Measurements from ENCODE around the gene TMEM151A.

The TMEM151A gene

GRCh38 chr11:66322732-66323427 is 31.2 kb downstream of the TMEM151A start:
- H3K36me3 ChIP-seq (replicated peaks), result no peaks in the 10 kb centered on the region
- H3K9me3 ChIP-seq, result no peaks in the 10 kb centered on the region; the same call in 1 of the 2 replicates
- no peaks in the 10 kb centered on the region for H3K4me1 ChIP-seq
- in situ Hi-C loops (cut with MboI; ENCODE audit: low sequenced_read_pairs), result no loop called here
- H3K27me3 ChIP-seq (ENCODE audit: low read depth), result no peaks in the 10 kb centered on the region
- DNase-seq (ENCODE audit: low spot score in 2 of 2), result no peak
- H3K4me3 ChIP-seq, result no peak overlapping the region

GRCh38 chr11:66323684-66324083 is 32.0 kb downstream of the TMEM151A start:
- Histone ChIP-seq H3K9me3 (no peaks in the 10 kb centered on the region; the same call in 1 of the 2 replicates), H3K4me3 (no peak overlapping the region), H3K36me3 (replicated peaks) (no peaks in the 10 kb centered on the region), H3K27me3 (ENCODE audit: low read depth) (no peaks in the 10 kb centered on the region), H3K4me1 (no peaks in the 10 kb centered on the region)
- DNase-seq (ENCODE audit: low spot score in 2 of 2), result no peak
- in situ Hi-C loops (cut with MboI; ENCODE audit: low sequenced_read_pairs), result no loop called here

GRCh38 chr11:66324664-66325063 is 33.0 kb downstream of the TMEM151A start:
- no peak for DNase-seq (ENCODE audit: low spot score in 2 of 2)
- Histone ChIP-seq H3K27me3 (ENCODE audit: low read depth) (no peaks in the 10 kb centered on the region), H3K36me3 (replicated peaks) (no peaks in the 10 kb centered on the region), H3K4me1 (no peaks in the 10 kb centered on the region), H3K4me3 (no peak overlapping the region), H3K9me3 (no peaks in the 10 kb centered on the region)
- in situ Hi-C loops (cut with MboI; ENCODE audit: low sequenced_read_pairs), result no loop called here

- Histone ChIP-seq H3K9me3 (no peaks in the 10 kb centered on the region), H3K4me3 (no peak overlapping the region), H3K4me1 (no peaks in the 10 kb centered on the region), H3K36me3 (replicated peaks) (no peaks in the 10 kb centered on the region), H3K27me3 (ENCODE audit: low read depth) (no peaks in the 10 kb centered on the region)
- in situ Hi-C loops (cut with MboI; ENCODE audit: low sequenced_read_pairs), result no loop called here
- no peak for DNase-seq (ENCODE audit: low spot score in 2 of 2)
These were observed 33.6 kb downstream of the TMEM151A start for GRCh38 chr11:66325263-66325671.

GRCh38 chr11:66326261-66327111 is 34.8 kb downstream of the TMEM151A start:
- no peak for DNase-seq (ENCODE audit: low spot score in 2 of 2)
- no peaks in the 10 kb centered on the region for H3K36me3 ChIP-seq (replicated peaks)
- H3K27me3 ChIP-seq (ENCODE audit: low read depth), result no peaks in the 10 kb centered on the region
- H3K9me3 ChIP-seq, result no peaks in the 10 kb centered on the region
- in situ Hi-C loops (cut with MboI; ENCODE audit: low sequenced_read_pairs), result no loop called here
- H3K4me1 ChIP-seq, result no peaks in the 10 kb centered on the region
- H3K4me3 ChIP-seq, result no peak overlapping the region

GRCh38 chr11:66327171-66328030 is 35.7 kb downstream of the TMEM151A start:
- in situ Hi-C loops (cut with MboI; ENCODE audit: low sequenced_read_pairs), result no loop called here
- Histone ChIP-seq H3K27me3 (ENCODE audit: low read depth) (no peaks in the 10 kb centered on the region), H3K4me1 (no peaks in the 10 kb centered on the region), H3K36me3 (replicated peaks) (no peaks in the 10 kb centered on the region), H3K9me3 (no peaks in the 10 kb centered on the region), H3K4me3 (no peak overlapping the region)
- no peak for DNase-seq (ENCODE audit: low spot score in 2 of 2)

GRCh38 chr11:66328031-66328301 is 36.3 kb downstream of the TMEM151A start:
- no peaks in the 10 kb centered on the region for H3K4me1 ChIP-seq
- no peak overlapping the region for H3K4me3 ChIP-seq

GRCh38 chr11:66328302-66329144 is 36.8 kb downstream of the TMEM151A start:
- in situ Hi-C loops (cut with MboI; ENCODE audit: low sequenced_read_pairs), result no loop called here
- Histone ChIP-seq H3K27me3 (ENCODE audit: low read depth) (no peaks in the 10 kb centered on the region), H3K36me3 (replicated peaks) (no peaks in the 10 kb centered on the region), H3K4me3 (no peak overlapping the region), H3K9me3 (no peaks in the 10 kb centered on the region), H3K4me1 (no peaks in the 10 kb centered on the region)
- peak; percentile 77 to 91 for DNase-seq (ENCODE audit: low spot score in 2 of 2)

More at GRCh38 chr11:66328031-66328301, 36.3 kb downstream of the TMEM151A start:
- H3K9me3 ChIP-seq, result no peaks in the 10 kb centered on the region
- H3K36me3 ChIP-seq (replicated peaks), result no peaks in the 10 kb centered on the region
- in situ Hi-C loops (cut with MboI; ENCODE audit: low sequenced_read_pairs), result no loop called here
- no peak for DNase-seq (ENCODE audit: low spot score in 2 of 2)
- H3K27me3 ChIP-seq (ENCODE audit: low read depth), result no peaks in the 10 kb centered on the region

GRCh38 chr11:66329165-66329673 is 37.5 kb downstream of the TMEM151A start:
- Histone ChIP-seq H3K36me3 (replicated peaks) (no peaks in the 10 kb centered on the region), H3K4me1 (no peaks in the 10 kb centered on the region), H3K27me3 (ENCODE audit: low read depth) (no peaks in the 10 kb centered on the region), H3K4me3 (no peak overlapping the region), H3K9me3 (no peaks in the 10 kb centered on the region)
- in situ Hi-C loops (cut with MboI; ENCODE audit: low sequenced_read_pairs), result no loop called here
- no peak for DNase-seq (ENCODE audit: low spot score in 2 of 2)

GRCh38 chr11:66330931-66331330 is 39.2 kb downstream of the TMEM151A start:
- H3K4me1 ChIP-seq, result no peaks in the 10 kb centered on the region
- H3K27me3 ChIP-seq (ENCODE audit: low read depth), result no peaks in the 10 kb centered on the region
- H3K4me3 ChIP-seq, result no peak overlapping the region
- no peaks in the 10 kb centered on the region for H3K9me3 ChIP-seq
- DNase-seq (ENCODE audit: low spot score in 2 of 2), result no peak
- H3K36me3 ChIP-seq (replicated peaks), result no peaks in the 10 kb centered on the region
- in situ Hi-C loops (cut with MboI; ENCODE audit: low sequenced_read_pairs), result no loop called here

GRCh38 chr11:66331542-66332370 is 40.1 kb downstream of the TMEM151A start:
- H3K27me3 ChIP-seq (ENCODE audit: low read depth), result no peaks in the 10 kb centered on the region
- in situ Hi-C loops (cut with MboI; ENCODE audit: low sequenced_read_pairs), result no loop called here
- H3K4me1 ChIP-seq, result no peaks in the 10 kb centered on the region
- no peak overlapping the region for H3K4me3 ChIP-seq
- no peak for DNase-seq (ENCODE audit: low spot score in 2 of 2)
- no peaks in the 10 kb centered on the region for H3K9me3 ChIP-seq
- H3K36me3 ChIP-seq (replicated peaks), result no peaks in the 10 kb centered on the region

- Histone ChIP-seq H3K4me3 (no peak overlapping the region), H3K9me3 (no peaks in the 10 kb centered on the region), H3K4me1 (no peaks in the 10 kb centered on the region), H3K27me3 (ENCODE audit: low read depth) (no peaks in the 10 kb centered on the region), H3K36me3 (replicated peaks) (no peaks in the 10 kb centered on the region; the same call in 1 of the 2 replicates)
- DNase-seq (ENCODE audit: low spot score in 2 of 2), result no peak
- in situ Hi-C loops (cut with MboI; ENCODE audit: low sequenced_read_pairs), result no loop called here
These were observed 40.9 kb downstream of the TMEM151A start for GRCh38 chr11:66332371-66333219.
